LNCAP (cell line): Measurements from ENCODE around the gene TENM3.

Source experiments
- TF ChIP-seq, protein P1 (sequence below): fragments of 450-650 bp; IDR thresholded peaks from 2 replicates; pipeline ENCODE4 v1.5.1; 2017; ENCODE audit warnings: mild to moderate bottlenecking

TENM3 gene

DNA sequence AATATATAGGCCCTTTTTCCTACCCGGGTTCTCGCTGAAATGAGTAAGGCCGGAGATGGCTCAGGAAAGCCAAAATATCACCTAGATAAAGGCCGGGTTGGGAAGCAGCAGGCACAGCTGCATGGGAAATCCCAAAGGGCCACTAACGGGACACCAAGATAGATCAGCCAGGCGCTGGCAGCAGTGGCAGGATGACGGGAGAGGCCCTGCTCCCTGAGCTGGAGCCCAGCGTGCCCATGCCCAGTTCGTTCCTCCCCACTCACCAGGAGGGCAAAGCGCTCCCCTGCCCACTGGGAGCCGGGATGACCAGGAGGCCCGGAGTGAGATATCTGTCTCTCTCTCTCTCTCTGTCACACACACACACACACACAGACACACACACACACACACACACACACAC lies 564.1 kb downstream of the TENM3 start:
- TF ChIP-seq, protein P1, sequence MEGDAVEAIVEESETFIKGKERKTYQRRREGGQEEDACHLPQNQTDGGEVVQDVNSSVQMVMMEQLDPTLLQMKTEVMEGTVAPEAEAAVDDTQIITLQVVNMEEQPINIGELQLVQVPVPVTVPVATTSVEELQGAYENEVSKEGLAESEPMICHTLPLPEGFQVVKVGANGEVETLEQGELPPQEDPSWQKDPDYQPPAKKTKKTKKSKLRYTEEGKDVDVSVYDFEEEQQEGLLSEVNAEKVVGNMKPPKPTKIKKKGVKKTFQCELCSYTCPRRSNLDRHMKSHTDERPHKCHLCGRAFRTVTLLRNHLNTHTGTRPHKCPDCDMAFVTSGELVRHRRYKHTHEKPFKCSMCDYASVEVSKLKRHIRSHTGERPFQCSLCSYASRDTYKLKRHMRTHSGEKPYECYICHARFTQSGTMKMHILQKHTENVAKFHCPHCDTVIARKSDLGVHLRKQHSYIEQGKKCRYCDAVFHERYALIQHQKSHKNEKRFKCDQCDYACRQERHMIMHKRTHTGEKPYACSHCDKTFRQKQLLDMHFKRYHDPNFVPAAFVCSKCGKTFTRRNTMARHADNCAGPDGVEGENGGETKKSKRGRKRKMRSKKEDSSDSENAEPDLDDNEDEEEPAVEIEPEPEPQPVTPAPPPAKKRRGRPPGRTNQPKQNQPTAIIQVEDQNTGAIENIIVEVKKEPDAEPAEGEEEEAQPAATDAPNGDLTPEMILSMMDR, result no peak

DNA sequence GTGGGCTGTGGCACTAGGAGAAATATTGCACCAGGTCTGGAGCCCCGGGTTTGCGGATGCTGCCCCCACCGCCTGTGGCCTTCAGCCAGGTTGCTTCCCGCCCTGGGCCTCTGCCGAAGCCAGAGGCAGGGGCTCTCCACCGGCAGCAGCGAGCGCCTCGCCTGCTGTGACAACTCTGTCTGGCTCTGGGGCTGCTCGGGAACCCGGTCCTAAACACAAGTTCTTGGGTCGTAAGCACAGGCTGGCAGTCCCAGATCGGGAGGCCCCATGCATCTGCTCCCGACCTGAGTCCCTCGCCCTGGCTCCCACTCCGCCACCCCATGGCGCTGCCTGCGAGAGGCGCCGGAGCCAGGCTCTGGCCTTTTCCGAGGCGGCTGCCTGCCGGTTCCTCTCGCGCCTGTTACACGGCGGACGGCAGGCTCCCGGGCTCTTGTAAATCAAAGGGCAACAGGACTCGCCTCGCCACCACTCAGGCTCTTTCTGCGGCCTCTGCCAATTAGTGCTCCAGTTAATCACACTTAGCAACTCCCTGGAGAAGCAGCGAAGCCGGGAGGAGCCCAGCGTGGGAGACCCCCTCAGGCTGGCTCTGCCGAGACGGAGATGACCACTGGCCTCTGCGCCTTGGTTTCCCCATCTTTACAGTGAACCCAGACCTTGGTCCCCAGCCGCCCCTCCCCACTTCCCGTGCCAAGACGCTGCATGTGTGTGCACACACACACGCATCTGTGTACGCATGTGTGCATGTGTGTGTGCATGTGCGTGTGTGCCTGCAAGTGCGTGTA lies 564.8 kb downstream of the TENM3 start:
- TF ChIP-seq, protein P1, result no peak

DNA sequence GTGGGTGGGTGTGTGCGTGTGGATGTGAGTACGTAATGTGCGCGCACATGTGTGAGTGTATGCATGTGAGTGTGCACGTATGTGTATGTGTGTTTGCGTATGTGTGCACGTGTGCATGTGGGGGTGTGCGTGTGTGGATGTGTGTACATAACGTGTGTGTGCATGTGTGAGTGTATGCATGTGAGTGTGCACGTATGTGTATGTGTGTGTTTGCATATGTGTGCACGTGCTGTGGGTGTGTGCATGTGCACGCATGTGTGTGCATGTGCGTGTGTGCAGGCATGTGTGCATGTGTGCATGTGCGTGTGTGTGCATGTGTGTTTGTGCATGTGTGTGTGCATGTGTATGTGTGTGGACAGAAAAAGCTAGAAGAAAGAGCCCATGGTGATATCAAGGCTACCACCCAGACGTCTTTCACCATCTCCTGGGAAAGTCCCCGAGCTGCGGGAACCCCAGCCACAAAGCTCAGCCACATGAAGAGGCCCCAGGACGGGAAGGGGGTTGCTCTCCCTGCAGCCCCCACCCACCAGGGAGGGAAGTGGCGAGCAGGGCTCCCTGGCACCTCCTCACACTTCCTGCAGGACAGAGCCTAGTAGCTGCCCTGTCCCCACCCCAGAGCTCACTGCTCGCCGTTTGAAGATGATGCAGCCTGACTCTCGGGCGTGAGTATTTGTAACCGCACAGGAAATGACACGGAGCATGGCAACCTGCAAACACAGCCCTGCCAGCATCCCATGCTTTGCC lies 565.6 kb downstream of the TENM3 start:
- TF ChIP-seq, protein P1, result no peak

DNA sequence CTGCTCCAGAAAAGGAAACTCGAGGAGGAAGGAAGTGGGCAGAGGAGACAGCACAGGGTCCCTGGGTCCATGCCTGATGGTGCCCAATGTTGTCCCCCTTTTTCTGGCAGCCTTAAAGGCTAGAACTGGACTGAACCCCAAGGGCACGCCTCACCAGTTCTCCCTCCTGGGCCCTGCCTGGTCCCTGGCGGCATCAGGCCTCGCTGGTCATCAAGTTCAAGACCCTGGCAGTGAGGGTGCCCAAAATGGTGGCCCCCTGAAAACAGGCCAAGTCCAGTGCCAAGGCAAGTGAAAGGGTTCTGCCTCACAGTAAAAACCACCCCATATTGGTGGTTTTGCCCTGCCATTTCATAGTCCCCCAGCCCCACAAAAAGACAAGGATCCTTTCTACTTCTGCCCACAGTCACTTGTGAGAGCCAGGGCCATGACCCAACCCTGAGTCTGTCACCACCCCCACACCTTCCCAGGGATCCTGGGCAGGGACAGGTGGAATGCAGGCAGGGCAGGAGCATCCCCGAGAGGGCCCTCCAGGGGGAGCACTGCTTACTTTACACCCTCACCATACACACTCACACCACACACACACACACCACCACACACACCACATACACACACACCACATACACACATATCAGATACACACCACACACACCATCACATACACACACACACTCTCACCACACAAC lies 566.4 kb downstream of the TENM3 start:
- TF ChIP-seq, protein P1, result peak; percentile 27; the same call in 1 of the 2 replicates

DNA sequence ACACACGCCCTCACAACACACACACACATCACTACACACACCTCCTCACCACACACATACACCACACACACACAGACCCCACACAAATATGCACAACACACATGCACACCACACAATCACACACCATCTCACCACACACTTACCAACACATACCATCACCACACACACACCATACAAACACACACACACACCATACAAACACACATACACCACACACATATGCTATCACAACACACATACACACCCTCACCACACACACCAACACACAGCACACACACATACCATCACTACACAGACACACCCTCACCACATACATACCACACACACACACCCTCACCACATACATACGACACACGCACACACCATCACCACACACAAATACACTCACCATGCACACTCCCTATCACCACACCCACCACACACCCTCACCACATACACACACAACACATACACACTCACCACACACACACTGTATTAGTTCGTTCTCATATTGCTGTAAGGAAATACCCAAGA lies 567.0 kb downstream of the TENM3 start:
- TF ChIP-seq, protein P1, result no peak; the same call in 1 of the 2 replicates

DNA sequence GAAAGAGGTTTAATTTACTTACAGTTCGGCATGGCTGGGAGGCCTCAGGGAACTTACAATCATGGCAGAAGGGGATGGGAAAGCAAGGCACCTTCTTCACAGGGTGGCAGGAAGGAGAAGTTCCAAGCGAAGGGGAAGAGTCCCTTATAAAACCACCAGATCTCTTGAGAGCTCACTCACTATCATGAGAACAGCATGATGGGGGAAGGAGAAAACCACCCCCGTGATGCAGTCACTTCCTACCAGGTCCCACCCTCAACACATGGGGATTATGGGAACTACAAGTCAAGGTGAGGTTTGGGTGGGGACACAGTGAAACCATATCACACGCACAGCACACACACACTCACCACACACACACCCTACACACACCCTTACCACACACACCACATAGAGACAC lies 569.7 kb downstream of the TENM3 start:
- TF ChIP-seq, protein P1, result no peak

- TF ChIP-seq, protein P1, result no peak
Observed at GRCh38 chr4:182818926-182819730, 575.9 kb downstream of the TENM3 start.
